H1 (cell line): ENCODE measurements around the gene ELL. TPM values are rescaled to one million over a fixed set of nuclear protein-coding genes. Genes with fewer than 3 reads are reported as not detected.

Experiments
- CTCF ChIA-PET: fragments of 300-600 bp; sonication (Branson Sonifier 250); formaldehyde crosslinking; loops from one replicate; lab custom pipeline; 2021; ENCODE audit not compliant: partially characterized antibody; lab: Charles Lee
- POLR2A ChIA-PET: fragments of 300-600 bp; sonication (Branson Sonifier 250); formaldehyde crosslinking; loops from one replicate; lab custom pipeline; 2021; ENCODE audit warnings: inconsistent platforms; ENCODE audit not compliant: partially characterized antibody; lab: Charles Lee
- DNase-seq, 2 experiments: peaks; one replicate each; pipeline versions ENCODE4 v3.0.0 to v3.0.0-alpha.2; 2010 to 2022; ENCODE audit warnings: low spot score in 2 of 2, low read depth in 1 of 2, mixed read lengths in 1 of 2
- FAIRE-seq: peaks from 2 replicates; lab custom pipeline; 2011; peaks lifted over from hg19 to GRCh38; lab: Jason Lieb, UNC
- H2AFZ ChIP-seq: 2 replicates; pipeline ENCODE4 v1.8.1; 2012; ENCODE audit warnings: low read length, inconsistent platforms
- H2AK5ac ChIP-seq: 2 replicates; pipeline ENCODE4 v1.6.1; 2013; ENCODE audit warnings: low read depth, low read length
- H2BK120ac ChIP-seq: replicated peaks from 2 replicates; pipeline ENCODE3; 2013; ENCODE audit warnings: low read depth, low read length, inconsistent platforms
- H2BK12ac ChIP-seq: 2 replicates; pipeline ENCODE4 v1.6.1; 2013; ENCODE audit warnings: low read depth, low read length
- H2BK15ac ChIP-seq: 2 replicates; pipeline ENCODE4 v1.6.1; 2013; ENCODE audit warnings: low read length
- H2BK20ac ChIP-seq: 2 replicates; pipeline ENCODE4 v1.6.1; 2013; ENCODE audit warnings: low read length
- H2BK5ac ChIP-seq: 2 replicates; pipeline ENCODE4 v1.6.1; 2013; ENCODE audit warnings: low read depth, low read length
- H3K14ac ChIP-seq: 2 replicates; pipeline ENCODE4 v1.6.1; 2013; ENCODE audit warnings: inconsistent platforms; ENCODE audit not compliant: insufficient read length
- H3K18ac ChIP-seq: 2 replicates; pipeline ENCODE4 v1.6.1; 2013; ENCODE audit warnings: low read length; ENCODE audit errors: extremely low read depth
- H3K23ac ChIP-seq: 2 replicates; pipeline ENCODE4 v1.6.1; 2013; ENCODE audit warnings: inconsistent platforms; ENCODE audit not compliant: insufficient read length
- H3K23me2 ChIP-seq: 2 replicates; pipeline ENCODE4 v1.6.1; 2013; ENCODE audit warnings: low read depth, low read length
- H3K27ac ChIP-seq: 2 replicates; pipeline ENCODE4 v1.6.1; 2011; ENCODE audit warnings: low read depth, low read length, inconsistent platforms
- H3K27me3 ChIP-seq, 4 experiments: replicated peaks in 1 of 4; 1 replicate in 1 of 4; 2 replicates in 3 of 4; pipeline versions ENCODE4 v1.6.1 to v1.8.1; 2011 to 2013; ENCODE audit warnings: low read length in 3 of 4, mild to moderate bottlenecking in 3 of 4, inconsistent platforms in 2 of 4, mixed read lengths in 2 of 4, moderate library complexity in 1 of 4; ENCODE audit not compliant: control insufficient read depth in 3 of 4, insufficient read depth in 3 of 4; ENCODE audit errors: extremely low read depth in 1 of 4
- H3K36me3 ChIP-seq, 4 experiments: 2 replicates each; pipeline versions ENCODE4 v1.6.1 to v1.8.1; 2011 to 2013; ENCODE audit warnings: mild to moderate bottlenecking in 4 of 4, low read length in 3 of 4, moderate library complexity in 2 of 4, control low read depth in 1 of 4, inconsistent platforms in 1 of 4; ENCODE audit not compliant: insufficient read depth in 4 of 4, control insufficient read depth in 2 of 4
- H3K4ac ChIP-seq: replicated peaks from 2 replicates; pipeline ENCODE3; 2013; ENCODE audit warnings: low read length, low read depth, mixed read lengths, inconsistent platforms; ENCODE audit not compliant: insufficient read length
- H3K4me1 ChIP-seq, 4 experiments: replicated peaks in 1 of 4; 1 replicate in 1 of 4; 2 replicates in 3 of 4; pipeline versions ENCODE4 v1.6.1 to v1.8.1; 2011 to 2013; ENCODE audit warnings: low read length in 3 of 4, inconsistent platforms in 2 of 4, mixed read lengths in 1 of 4; ENCODE audit not compliant: insufficient read depth in 4 of 4, control insufficient read depth in 3 of 4
- H3K4me2 ChIP-seq, 2 experiments: 2 replicates each; pipeline versions ENCODE4 v1.6.1 to v1.8.1; 2011 to 2013; ENCODE audit warnings: low read depth in 2 of 2, low read length in 2 of 2, control low read depth in 1 of 2, inconsistent platforms in 1 of 2, mild to moderate bottlenecking in 1 of 2; ENCODE audit not compliant: insufficient read depth in 1 of 2
- H3K4me3 ChIP-seq, 4 experiments: fragments of 200-600, 300-600 bp in 1 of 4; sonication (generic), shearing (Covaris generic), sonication (Bioruptor Twin) in 1 of 4; 2 replicates each; pipeline versions ENCODE4 v1.5.1 to v1.8.1; 2011 to 2016; ENCODE audit warnings: low read length in 4 of 4, low read depth in 3 of 4, control low read depth in 2 of 4, inconsistent platforms in 2 of 4, mild to moderate bottlenecking in 2 of 4, mixed read lengths in 1 of 4, moderate library complexity in 1 of 4; ENCODE audit not compliant: insufficient read depth in 2 of 4; ENCODE audit errors: extremely low read depth in 1 of 4
- H3K56ac ChIP-seq: replicated peaks from 2 replicates; pipeline ENCODE3; 2013; ENCODE audit warnings: low read depth, mild to moderate bottlenecking, mixed read lengths, low read length, inconsistent platforms; ENCODE audit not compliant: insufficient read length
- H3K79me1 ChIP-seq: 2 replicates; pipeline ENCODE4 v1.6.1; 2013; ENCODE audit warnings: low read depth, low read length, control low read depth
- H3K79me2 ChIP-seq, 2 experiments: 2 replicates each; pipeline versions ENCODE4 v1.6.1 to v1.8.1; 2012 to 2013; ENCODE audit warnings: low read length in 2 of 2, mild to moderate bottlenecking in 2 of 2, inconsistent platforms in 1 of 2; ENCODE audit not compliant: insufficient read depth in 2 of 2, control insufficient read depth in 1 of 2
- H3K9ac ChIP-seq, 4 experiments: replicated peaks in 1 of 4; 1 replicate in 1 of 4; 2 replicates in 3 of 4; pipeline versions ENCODE4 v1.6.1 to v1.8.1; 2011 to 2013; ENCODE audit warnings: low read depth in 3 of 4, low read length in 3 of 4, control low read depth in 2 of 4, mild to moderate bottlenecking in 2 of 4, moderate library complexity in 2 of 4, inconsistent platforms in 1 of 4; ENCODE audit errors: extremely low read depth in 1 of 4
- H3K9me3 ChIP-seq, 2 experiments: 2 replicates each; pipeline versions ENCODE4 v1.6.1 to v1.8.1; 2012 to 2013; ENCODE audit warnings: mild to moderate bottlenecking in 2 of 2, moderate library complexity in 2 of 2, control low read depth in 1 of 2, inconsistent platforms in 1 of 2, low read depth in 1 of 2, low read length in 1 of 2, mixed read lengths in 1 of 2; ENCODE audit not compliant: insufficient read depth in 2 of 2
- H4K20me1 ChIP-seq, 2 experiments: replicated peaks in 1 of 2; 2 replicates each; pipeline versions ENCODE3 to v1.8.1; 2011 to 2013; ENCODE audit warnings: inconsistent platforms in 2 of 2, low read length in 2 of 2, mild to moderate bottlenecking in 1 of 2; ENCODE audit not compliant: insufficient read depth in 2 of 2, control insufficient read depth in 1 of 2
- H4K5ac ChIP-seq: 2 replicates; pipeline ENCODE4 v1.6.1; 2013; ENCODE audit warnings: low read length, low read depth, mixed read lengths, inconsistent platforms; ENCODE audit not compliant: insufficient read length
- H4K8ac ChIP-seq: 2 replicates; pipeline ENCODE4 v1.8.0; 2013; ENCODE audit warnings: mild to moderate bottlenecking, moderate library complexity, low read length, inconsistent platforms; ENCODE audit not compliant: insufficient read depth; ENCODE audit errors: extremely low read depth
- H4K91ac ChIP-seq: replicated peaks from 2 replicates; pipeline ENCODE3; 2013; ENCODE audit warnings: low read length, mixed read lengths, inconsistent platforms; ENCODE audit not compliant: insufficient read length
- RBBP5 ChIP-seq: IDR thresholded peaks from 2 replicates; pipeline ENCODE4 v1.7.1; 2012; ENCODE audit warnings: low read depth, mild to moderate bottlenecking, inconsistent platforms, low read length, moderate library complexity, borderline replicate concordance
- TAF7 ChIP-seq: optimal IDR thresholded peaks from 2 replicates; pipeline ENCODE3; 2011; ENCODE audit warnings: low read depth, mild to moderate bottlenecking, inconsistent platforms, low read length, moderate library complexity, borderline replicate concordance
- TEAD4 ChIP-seq: IDR thresholded peaks from 2 replicates; pipeline ENCODE4 v1.6.1; 2012; ENCODE audit warnings: low read depth, low read length, inconsistent platforms, mixed read lengths
- WGBS, 2 experiments: shearing (Covaris generic) in 1 of 2; methylation state at CpG; one replicate each; pipeline versions ENCODE4 v1.1.6 to v1.1.7; 2013 to 2015; ENCODE audit warnings: low lambda C conversion rate in 2 of 2, mixed read lengths in 2 of 2, inconsistent platforms in 1 of 2, low coverage in 1 of 2, missing lambda C conversion rate in 1 of 2; ENCODE audit not compliant: insufficient replicate concordance in 2 of 2, insufficient coverage in 1 of 2, insufficient read length in 1 of 2; ENCODE audit errors: extremely low coverage in 1 of 2, missing lambda C conversion rate in 1 of 2; 5-methylcytosine and 5-hydroxymethylcytosine counted together
- polyA plus RNA-seq, 7 experiments: library from polyadenylated mRNA; depleted of rRNA in 3 of 7; stranded (reverse) in 5 of 7; unstranded in 2 of 7; fragments of >200 nt in 5 of 7; fragments of 200-250 nt in 2 of 7; gene quantifications; 1 replicate in 5 of 7; 2 replicates in 1 of 7; 4 replicates in 1 of 7; pipeline versions ENCODE4 v1.2.1 to v1.2.3, GENCODE V29; 2011 to 2013; ENCODE audit warnings: missing spikeins in 2 of 7, mixed read lengths in 2 of 7
- total RNA-seq: library from RNA; stranded (reverse); fragmentation: NEBNext Ultra II Directional; extraction: Animal tissue kit (Norgen Biotek cat#: 25700); gene quantifications from 2 replicates; pipeline ENCODE4 v1.2.1, GENCODE V29; 2021

The ELL gene
- total and polyA plus RNA-seq, 2 of the 8 experiments (the other 6 are each of a cell fraction or from before 2014, with no cell fraction given), result 5.2 to 10.5 TPM

DNA sequence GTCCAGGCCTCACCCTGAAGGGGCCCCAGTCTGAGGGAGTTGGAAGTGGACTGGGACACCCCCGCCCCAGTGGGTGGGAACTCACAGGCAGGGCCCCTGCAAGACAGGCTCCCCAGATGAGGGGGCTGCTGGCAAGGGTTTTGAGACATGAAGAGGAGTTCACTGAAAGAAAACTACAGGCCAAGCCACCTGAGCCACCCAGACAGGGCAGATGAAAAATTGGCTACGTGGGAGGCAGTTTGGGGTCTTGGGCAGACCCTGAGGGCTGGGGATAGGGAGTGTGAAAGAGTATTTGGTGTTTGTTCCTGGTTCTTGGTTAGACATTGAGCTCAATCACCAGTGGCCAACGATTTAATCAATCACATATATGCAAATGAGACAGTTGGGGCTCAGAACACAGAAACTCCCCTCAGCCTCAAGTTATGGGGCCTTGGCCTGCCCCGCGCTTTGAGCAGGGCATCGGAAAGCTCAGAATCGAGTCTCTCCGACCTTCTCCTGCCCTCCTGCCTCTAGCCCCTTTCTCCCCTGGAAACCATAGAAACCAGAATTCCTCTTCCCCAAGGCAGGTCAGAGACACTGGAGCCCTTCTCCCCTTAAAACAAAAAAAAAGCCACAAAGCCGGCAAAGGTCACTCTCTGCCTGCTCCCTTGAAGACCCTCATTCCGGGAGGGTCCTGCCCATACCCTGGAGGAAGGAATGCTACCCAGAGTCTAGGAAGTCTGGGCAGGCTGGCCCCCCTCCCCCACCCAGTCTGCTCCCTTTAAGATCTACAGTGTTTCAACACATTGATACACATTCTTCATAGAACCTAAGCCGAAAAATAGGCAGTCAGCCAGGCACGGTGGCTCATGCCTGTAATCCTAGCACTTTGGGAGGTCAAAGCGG lies 82.6 kb downstream of the ELL start:
- Histone ChIP-seq H3K14ac (no peak overlapping the region), H3K4me2 (peak overlapping the region; percentile 75 to 80), H3K36me3 (peaks cover 2 to 13% (median 7%) of the 10 kb centered on the region in 4 experiments; a peak in 4 of 8 replicates), H3K79me2 (no peaks in the 10 kb centered on the region), H2BK20ac (no peak overlapping the region), H2AK5ac (peak overlapping the region; percentile 65; the same call in 1 of the 2 replicates), H4K5ac (peak overlapping the region; percentile 32)
- FAIRE-seq, result no peak
- TF ChIP-seq TEAD4 (peak; percentile 51; the same call in 1 of the 2 replicates), RBBP5 (no peak), TAF7 (no peak)
- TF ChIP-seq, all 59 proteins: peak for 1
- no peak for DNase-seq
- Histone ChIP-seq H2AFZ (no peak overlapping the region), H3K56ac (no peak overlapping the region), H3K18ac (peak overlapping the region; percentile 72), H3K4me1 (peaks cover 5 to 27% (median 19%) of the 10 kb centered on the region in 4 experiments), H3K4ac (peak overlapping the region; percentile 6), H2BK12ac (peak overlapping the region; percentile 87; the same call in 1 of the 2 replicates), H4K8ac (peak overlapping the region; percentile 36; the same call in 1 of the 2 replicates), H2BK5ac (peak overlapping the region; percentile 95), H3K4me3 (peak overlapping the region in 1 of 4 experiments; percentile 94; a peak in 2 of 8 replicates), H3K9ac (0 out of 7 replicates have a peak overlapping the region, but pooled peaks of 1 of the 4 experiments have one; percentile 4), H3K23me2 (peaks cover 16% of the 10 kb centered on the region; the same call in 1 of the 2 replicates), H3K79me1 (no peaks in the 10 kb centered on the region; the same call in 1 of the 2 replicates), H3K23ac (no peak overlapping the region), H4K91ac (peak overlapping the region; percentile 35), H3K27ac (peak overlapping the region; percentile 22; the same call in 1 of the 2 replicates), H2BK15ac (peak overlapping the region; percentile 61; the same call in 1 of the 2 replicates), H2BK120ac (peak overlapping the region; percentile 50), H3K27me3 (no peaks in the 10 kb centered on the region), H3K9me3 (no peaks in the 10 kb centered on the region), H4K20me1 (peaks cover 0 to 23% of the 10 kb centered on the region in 2 experiments)
- ChIA-PET CTCF (interaction anchor here (0.8 to 2.4 kb wide), 13 partner anchors 8 to 80 kb away, joined by 3 to 8 read pairs (median 3); partner anchors contain the start of gene SSBP4), POLR2A (interaction anchor here (0.6 to 3.4 kb wide), 18 partner anchors 7 to 261 kb away, joined by 3 to 19 read pairs (median 3); partner anchors contain the start of genes JUND and SSBP4)
- WGBS, 2 experiments, result 71% methylated on average over 12 of the region's 13 CpGs; no CpG with 5 or more reads in 1 of the 2 experiments
